NCI-H128 (cell line): ENCODE data around the gene EFCAB6.

Experiments
- DNase-seq: peaks from one replicate; lab custom pipeline; 2025; ENCODE audit not compliant: unreplicated experiment; lab: John Stamatoyannopoulos, UW

EFCAB6 gene, protein sequence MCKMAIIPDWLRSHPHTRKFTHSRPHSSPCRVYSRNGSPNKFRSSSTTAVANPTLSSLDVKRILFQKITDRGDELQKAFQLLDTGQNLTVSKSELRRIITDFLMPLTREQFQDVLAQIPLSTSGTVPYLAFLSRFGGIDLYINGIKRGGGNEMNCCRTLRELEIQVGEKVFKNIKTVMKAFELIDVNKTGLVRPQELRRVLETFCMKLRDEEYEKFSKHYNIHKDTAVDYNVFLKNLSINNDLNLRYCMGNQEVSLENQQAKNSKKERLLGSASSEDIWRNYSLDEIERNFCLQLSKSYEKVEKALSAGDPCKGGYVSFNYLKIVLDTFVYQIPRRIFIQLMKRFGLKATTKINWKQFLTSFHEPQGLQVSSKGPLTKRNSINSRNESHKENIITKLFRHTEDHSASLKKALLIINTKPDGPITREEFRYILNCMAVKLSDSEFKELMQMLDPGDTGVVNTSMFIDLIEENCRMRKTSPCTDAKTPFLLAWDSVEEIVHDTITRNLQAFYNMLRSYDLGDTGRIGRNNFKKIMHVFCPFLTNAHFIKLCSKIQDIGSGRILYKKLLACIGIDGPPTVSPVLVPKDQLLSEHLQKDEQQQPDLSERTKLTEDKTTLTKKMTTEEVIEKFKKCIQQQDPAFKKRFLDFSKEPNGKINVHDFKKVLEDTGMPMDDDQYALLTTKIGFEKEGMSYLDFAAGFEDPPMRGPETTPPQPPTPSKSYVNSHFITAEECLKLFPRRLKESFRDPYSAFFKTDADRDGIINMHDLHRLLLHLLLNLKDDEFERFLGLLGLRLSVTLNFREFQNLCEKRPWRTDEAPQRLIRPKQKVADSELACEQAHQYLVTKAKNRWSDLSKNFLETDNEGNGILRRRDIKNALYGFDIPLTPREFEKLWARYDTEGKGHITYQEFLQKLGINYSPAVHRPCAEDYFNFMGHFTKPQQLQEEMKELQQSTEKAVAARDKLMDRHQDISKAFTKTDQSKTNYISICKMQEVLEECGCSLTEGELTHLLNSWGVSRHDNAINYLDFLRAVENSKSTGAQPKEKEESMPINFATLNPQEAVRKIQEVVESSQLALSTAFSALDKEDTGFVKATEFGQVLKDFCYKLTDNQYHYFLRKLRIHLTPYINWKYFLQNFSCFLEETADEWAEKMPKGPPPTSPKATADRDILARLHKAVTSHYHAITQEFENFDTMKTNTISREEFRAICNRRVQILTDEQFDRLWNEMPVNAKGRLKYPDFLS (N-terminal part only)

DNA sequence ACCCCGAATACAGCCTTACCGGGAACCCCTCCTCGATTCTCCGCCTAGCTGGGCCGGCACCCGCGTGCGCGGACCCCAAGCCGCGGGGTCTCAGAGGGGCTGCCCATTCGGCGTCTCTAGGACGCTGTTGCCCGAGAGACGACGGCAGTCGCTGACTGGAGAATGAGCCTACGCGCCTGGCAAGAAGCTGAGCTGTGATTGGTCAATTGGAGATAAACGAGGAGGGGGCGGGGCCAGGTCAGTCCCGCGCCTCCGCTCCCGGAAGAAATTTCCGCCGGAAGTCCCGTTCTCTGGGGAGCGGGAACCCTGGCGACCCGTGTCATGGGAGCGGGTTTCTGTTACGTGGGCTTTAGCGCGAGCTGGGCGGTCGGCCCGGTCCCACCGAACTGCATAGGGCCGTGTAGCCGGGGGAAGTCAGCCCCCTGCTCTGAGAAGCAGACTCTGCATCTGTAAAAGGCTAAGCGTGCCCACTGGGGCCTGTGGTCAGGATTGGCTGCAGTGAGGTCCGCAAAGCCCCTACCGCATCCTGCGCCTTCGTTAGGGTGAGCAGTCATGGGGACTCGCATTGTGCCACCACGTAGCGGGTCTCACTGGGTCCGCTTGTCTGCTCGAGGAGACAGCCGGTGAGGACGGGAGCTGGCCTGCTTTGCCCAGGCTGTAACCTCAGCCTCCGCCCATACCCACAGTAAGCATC lies at the start of gene EFCAB6:
Gene EFCAB6 (minus strand): TSS at position 157 of the 694 bp plus-strand sequence. CDS start 29,987 bp downstream, outside the sequence.
- peak; percentile 57 for DNase-seq

DNA sequence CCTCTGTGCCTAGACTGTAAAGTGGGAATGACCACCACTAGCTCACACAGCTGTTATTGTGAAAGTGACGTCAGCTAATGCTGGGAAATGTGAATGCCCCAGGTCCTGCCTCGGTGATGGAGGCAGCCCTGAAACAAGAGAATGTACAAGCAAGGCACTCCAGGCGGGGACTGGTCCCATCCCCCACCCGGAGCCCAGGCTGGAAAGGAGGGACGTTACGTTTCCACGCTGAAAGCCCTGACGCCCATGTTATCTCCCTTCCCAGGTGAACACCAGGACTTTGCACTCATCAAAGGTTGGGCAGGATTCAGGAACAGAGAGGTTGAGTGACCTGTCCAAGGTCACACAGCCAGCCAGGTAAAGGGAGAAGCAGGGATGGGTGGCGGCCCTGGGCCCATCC lies 49.4 kb upstream of the EFCAB6 start:
- no peak for DNase-seq

DNA sequence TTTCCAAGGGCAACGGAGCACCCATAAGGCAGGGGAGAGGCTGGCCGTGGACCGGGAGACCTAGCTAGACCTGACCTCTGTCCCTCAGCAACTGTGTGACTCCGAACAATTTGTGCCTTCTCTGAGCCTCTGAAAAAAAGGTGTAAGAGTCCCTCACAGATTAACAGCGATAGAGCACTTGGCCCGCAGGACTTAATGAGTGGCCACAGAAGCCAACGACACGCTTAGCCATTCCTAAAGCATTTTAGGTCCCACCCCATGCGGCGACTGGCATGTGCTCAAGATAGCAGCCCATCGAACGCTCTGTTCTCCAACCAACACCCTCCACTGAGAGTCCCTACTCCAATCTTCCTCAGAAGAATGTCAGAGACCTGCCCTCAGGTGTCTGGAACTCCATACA lies 48.7 kb upstream of the EFCAB6 start:
- no peak for DNase-seq

DNA sequence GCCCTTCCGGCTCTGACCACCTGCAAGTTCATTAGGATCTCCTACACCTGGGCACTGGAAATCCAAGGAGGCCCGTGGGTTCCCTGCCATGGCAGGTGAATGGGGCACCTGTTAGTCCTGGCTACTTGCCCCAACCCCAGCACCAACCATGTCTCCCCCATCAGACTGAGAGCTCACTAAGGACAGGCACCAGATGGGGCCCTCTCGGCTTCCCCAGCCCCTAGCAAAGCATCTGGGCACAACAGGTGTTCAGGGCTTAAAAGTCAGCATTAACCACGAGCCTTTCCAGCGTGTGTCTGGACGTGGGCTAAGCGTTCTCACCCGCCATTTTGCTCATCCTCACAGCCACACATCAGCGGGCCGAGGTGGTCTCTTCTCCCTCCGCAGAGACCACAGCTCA lies 48.0 kb upstream of the EFCAB6 start:
- DNase-seq: no peak

DNA sequence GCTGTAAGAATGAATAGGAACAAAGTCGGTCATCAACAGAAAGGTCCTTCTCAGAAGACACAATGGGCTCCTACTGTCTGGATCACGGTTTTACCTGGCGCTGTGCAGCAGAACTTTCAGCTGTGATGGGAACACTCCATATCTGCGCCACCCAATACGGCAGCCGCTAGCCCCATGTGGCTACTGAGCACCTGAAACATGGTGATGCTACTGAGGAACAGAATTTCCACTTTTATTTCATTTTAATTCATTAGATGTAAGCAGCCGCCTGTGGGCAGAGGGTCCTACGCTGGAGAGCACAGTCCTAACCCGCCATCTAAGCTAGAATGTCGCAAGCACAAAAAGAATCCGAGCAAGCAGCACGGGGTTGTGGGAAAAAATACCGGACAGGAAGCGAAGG lies 47.5 kb upstream of the EFCAB6 start:
- no peak for DNase-seq

DNA sequence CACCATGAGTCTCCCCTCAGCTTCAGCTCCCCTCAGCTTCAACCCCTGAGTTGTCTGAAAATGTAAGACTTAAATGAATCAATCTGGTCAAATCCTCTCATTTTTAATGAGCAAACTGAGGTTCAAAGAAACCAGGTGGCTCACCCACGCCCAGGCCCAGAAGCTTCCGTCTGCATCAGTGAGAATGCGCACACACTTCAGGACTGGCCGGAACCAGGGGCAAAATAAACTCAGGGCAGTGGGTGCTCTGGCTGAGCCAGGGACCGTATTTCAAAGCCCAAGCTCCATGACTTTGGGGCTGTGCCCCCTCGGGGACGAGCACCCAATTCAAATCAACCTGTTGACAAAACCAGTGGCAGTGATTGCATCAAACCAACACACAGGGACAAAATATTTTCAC lies 47.1 kb upstream of the EFCAB6 start:
- no peak for DNase-seq

DNA sequence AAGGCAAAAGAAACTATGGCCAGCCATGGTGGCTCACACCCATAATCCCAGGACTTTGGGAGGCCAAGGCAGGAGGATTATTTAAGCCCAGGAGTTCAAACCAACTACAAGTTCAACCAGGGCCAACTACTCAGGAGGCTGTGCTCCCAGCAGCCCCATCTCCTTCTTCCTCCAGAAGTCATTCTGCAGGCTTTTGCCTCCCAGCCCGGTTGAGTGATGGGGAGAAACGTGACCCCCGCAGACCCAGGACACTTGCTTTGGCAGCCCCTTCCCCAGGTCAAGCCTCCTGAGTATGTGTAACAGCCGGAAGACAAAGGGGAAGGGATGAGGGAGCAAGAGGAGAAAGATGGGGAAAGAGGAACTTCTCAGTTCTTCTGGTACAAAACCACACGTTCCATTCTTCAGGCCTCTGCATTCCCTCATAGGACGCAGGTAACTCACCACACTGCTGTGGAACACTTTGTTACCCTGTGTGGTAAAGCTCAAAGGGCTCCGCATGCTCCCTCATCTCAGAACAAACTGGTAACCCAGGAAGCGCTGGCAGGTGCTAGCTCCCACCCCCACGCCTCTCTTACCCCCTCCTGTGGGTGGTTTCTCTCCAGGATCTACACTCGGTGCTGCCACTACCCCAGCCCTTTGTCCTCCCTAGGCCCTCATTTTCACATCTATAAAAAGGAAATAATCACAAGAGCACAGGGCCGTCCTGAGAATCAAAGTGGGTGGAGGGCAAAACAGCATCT lies 46.2 kb upstream of the EFCAB6 start:
- DNase-seq: no peak

DNA sequence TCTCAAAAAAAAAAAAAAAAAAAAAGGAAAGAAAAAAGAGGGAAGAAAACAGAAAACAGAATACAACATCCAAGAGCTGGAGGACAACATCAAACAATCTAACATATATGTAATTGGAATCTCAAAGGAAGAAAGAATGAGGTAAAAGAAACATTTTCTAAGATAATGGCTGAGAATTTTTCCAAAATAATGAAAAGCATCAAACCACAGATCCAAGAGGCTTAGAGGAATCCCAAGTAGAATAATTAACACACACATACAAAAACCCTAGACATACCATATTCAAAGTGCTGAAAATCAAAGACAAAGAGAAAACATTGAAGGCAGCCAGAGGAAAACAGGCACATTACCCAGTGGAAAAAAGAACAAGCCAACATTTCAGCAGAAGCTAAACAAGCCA lies 45.3 kb upstream of the EFCAB6 start:
- no peak for DNase-seq

DNA sequence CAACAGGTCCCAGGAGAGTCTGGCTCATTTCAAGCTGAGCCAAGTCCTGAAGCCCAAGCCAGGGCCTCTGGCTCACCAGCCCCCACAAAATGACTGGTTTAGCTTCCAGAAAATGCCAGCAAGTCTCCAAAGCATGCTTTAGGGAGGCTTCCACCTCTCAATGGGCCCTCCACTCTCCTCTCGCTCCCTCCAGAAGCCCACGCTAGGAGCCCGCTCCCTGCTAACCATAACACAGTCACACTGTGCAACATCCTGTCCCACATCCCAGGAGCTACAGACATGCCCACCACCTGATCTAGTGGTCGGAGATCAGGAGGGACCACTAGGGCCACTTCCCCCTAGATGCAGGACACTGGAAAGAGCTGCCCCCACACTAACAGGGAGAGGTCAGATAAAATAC lies 43.3 kb upstream of the EFCAB6 start:
- DNase-seq: no peak

DNA sequence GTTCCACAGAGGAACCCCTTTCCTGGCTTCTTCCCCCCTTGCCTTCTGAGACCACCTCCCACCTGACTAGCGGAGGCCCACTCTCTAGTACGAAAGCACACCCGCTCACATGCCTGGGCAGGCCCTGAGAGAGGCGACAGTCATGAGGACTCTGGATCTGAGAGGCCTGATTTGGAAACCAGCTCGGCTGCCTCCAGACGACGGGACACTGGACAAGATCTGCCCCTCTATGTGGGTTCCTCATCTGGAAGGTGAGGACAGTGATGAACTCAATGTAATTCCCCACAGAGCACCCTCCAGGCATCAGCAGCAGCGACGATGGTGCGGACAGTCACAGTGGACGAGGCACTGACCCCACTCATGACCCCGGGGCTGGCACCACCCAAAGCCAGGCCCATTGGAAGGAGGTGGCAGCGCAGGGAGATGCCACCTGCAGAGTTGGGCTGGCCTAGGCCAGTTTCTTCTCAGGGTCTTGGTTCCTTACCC lies 42.7 kb upstream of the EFCAB6 start:
- no peak for DNase-seq

DNA sequence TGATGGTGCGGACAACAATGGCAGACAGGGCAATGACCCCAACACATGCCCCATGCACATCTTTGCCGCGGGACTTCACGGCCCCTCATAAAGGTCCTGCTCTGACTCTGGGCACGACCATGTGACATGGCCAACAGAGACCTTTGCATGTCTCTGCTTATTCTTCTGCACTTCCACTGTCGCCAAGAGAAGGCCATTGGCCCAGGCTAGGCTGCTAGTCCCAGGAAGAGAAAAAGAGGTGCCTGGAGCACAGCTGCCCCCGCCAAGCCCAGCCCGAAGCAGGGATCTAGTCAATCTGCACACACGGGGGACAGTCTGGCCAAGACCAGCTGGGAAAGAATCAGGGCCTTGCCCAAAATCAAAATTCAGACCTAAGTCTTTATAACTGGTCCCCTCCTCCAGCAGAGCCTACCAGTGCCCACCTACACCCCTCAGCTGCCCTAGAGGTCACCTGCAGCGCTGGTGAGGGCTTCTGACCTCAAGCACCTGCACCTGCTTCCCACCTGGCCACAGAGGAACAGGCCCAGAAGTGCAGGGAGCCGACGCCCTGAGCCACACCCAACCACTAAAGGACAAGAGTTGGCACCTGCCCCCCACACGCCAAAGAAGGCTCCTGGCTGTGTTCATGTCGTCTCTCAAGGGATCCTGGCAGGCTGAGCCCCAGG lies 42.1 kb upstream of the EFCAB6 start:
- DNase-seq: no peak

DNA sequence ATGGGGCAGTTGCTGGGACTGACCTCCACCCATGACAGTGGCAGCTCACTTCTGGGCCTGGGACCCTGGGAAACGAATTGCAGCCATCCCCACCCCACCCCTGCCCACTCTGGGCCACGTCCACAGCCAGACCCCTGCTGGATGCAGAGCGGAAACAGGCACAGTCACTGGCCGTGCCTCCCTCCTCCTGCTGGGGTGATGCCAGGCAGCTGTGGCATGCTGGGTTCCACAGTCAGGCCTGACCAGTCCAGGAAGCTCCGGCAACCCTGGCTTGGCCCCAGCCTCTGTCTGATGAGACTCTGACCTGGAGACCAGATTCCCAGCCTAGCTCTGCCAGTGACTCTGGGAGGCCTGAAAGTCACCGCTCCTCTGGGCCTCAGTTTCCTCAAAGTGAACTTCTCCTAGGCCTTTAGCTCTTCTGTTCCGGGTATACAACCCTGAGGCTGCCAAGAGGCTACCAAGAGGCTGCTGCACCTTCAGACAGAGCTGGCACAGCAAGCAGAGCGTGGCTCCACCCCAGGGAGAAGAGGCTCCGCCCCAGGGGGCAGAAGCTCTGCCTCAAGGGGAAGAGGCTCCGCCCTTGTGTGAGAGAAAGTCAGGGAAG lies 41.3 kb upstream of the EFCAB6 start:
- no peak for DNase-seq

DNA sequence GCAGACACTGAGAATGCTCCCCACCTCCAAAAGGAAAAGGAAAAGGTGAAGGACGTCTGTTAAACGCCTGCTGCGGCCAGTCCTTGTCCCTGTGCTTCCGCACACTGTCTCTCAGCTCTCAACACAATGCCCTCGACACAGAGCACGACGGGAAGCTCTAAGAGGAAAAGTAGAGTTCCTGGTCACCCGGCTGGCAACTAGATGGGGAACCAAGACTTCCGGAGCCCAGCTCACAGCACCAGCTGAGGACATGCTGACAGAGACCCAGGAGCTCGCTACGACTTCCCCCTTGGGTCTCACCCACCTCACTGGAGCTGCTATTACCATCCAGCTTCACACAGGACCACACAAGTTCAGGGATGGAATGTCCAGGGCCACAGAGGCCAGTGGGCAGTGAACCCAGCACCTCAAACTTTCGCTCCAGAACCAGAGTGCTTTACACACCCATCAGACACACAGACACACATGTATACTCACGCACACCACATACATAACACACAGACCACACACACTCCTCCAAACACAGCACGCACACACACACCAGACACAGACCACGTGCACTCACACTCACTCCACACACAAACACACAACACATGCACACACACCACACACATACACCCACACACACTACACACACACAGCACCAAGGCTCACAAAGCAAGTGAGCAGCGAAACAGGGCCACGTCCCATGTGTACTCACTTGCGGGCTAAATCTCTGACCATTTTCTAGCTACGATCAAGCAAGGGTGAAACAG lies 40.6 kb upstream of the EFCAB6 start:
- DNase-seq: no peak

DNA sequence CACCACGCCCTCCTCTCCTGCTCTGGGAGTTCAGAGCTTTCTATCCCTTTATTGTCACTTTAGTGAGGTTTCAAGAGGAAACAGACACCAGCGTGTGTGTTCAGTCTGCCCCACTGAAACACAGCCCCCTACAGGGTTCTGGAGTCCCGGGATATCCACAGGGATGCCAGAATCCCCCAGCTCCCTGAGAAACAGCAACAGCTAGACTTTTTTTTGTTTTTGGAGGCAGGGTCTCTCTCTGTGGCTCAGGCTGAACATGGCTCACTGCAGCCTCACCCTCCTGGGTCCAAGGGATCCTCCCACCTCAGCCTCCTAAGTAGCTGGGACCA lies 39.8 kb upstream of the EFCAB6 start:
- DNase-seq: no peak

DNA sequence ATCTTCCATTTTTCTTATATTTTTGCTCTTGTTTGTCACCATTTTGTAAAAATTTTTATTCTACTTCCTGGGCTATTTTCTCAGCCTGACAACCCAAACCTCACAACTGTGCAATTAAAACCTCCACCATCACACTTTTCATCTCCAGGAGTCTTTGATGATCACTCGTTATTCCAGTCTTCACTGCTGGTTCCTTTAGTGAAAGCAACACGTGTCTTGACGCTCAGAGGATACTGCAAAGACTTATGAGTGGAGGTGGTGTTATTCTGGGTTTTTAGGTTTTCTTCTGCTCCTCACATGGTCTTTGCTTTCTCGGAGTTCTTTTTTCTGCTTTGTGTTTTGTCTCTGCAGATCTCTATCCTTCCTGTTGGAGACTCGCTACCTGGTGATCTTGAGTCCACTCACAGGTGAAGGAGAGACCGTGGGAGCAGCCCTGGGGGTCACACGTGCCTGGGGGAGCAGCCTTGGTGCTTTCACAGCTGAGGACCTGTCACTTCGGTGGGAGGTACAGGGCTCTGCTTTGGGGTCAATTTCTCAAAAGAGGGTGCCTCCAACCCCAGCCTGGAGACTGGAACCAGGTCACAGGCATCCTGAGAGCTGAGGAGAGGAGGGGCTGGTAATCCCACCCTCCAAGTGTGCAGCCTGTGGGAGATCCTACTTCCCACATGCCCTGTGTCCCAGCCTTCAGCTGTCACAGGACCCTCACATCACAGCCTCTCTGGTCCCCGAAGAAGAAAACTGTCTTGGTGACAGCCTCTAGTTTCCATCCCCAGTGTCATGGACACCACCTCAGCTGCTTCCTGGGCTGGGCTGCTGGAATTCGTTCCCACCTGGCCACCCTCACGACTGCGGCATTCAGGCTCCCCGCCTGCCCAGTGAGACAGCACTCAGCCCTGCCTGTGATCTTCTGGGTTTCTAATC lies 39.2 kb upstream of the EFCAB6 start:
- no peak for DNase-seq

DNA sequence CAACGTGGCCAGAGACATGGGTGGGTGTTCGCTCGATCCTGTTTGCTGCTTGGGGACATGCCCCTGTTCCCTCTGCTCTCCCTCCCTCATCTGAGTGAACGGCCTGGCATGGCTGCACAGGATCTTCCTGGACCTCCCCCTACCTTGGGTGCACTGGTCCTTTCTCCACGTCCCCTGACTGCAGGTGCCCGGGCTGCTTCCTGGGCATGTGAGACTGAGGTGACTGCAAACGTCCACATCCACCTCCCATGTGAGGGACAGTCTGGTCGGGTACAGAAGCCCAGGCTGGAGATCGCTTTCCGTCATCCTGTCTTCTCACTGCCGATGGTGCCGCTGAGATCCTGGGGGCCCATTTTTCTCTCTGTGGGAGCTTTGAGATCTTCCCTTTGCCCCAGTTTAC lies 38.4 kb upstream of the EFCAB6 start:
- DNase-seq: no peak

DNA sequence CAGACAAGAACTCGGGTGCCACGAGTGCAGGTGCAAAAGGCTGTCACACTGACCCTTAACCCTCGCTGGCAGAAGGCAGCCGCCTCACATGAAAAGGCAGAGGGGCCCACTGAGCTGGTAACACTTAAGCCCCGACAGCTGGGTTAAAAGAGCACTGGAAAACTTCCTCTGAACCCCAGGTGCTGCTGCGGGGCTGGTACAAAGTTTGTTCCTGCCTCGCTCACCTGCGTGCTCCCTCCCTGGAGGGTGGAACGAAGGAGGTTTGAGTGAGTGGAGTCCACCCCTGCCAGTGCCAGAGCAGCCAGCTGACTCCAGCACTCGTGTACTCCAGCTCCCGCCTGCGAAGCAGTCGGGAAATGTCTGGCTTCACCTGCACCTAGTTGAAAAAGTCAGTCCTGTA lies 37.6 kb upstream of the EFCAB6 start:
- no peak for DNase-seq
